HEK293 (cell line): ENCODE results near the gene GPR161.

Experiments
- HOXA7 ChIP-seq: sonication (generic); formaldehyde crosslinking; IDR thresholded peaks from 2 replicates; pipeline ENCODE4 v1.8.1; 2022; ENCODE audit warnings: missing genetic modification reagents, borderline replicate concordance
- KLF8 ChIP-seq: fragments of 450-650 bp; formaldehyde crosslinking; IDR thresholded peaks from 2 replicates; pipeline ENCODE4 v1.5.1; 2016; ENCODE audit warnings: missing biosample characterization, missing genetic modification characterization
- ZFP3 ChIP-seq: fragments of 450-650 bp; formaldehyde crosslinking; IDR thresholded peaks from 2 replicates; pipeline ENCODE4 v1.5.1; 2016; ENCODE audit warnings: low read depth, missing biosample characterization, missing genetic modification characterization
- ZNF473 ChIP-seq: fragments of 450-650 bp; formaldehyde crosslinking; IDR thresholded peaks from 2 replicates; pipeline ENCODE4 v1.5.1; 2017; ENCODE audit warnings: missing biosample characterization, missing genetic modification characterization
- ZNF785 ChIP-seq: fragments of 450-650 bp; formaldehyde crosslinking; IDR thresholded peaks from 2 replicates; pipeline ENCODE4 v1.5.1; 2016; ENCODE audit warnings: missing biosample characterization, missing genetic modification characterization
- ZNF830 ChIP-seq: fragments of 450-650 bp; IDR thresholded peaks from 2 replicates; pipeline ENCODE4 v1.5.0; 2018; ENCODE audit warnings: missing biosample characterization, missing genetic modification characterization, low read depth, mild to moderate bottlenecking, moderate library complexity
- ZSCAN16 ChIP-seq: fragments of 450-650 bp; formaldehyde crosslinking; IDR thresholded peaks from 2 replicates; pipeline ENCODE4 v1.5.1; 2016; ENCODE audit warnings: missing biosample characterization, missing genetic modification characterization
- TF ChIP-seq, protein P1 (sequence below): fragments of 450-650 bp; formaldehyde crosslinking; IDR thresholded peaks from 2 replicates; pipeline ENCODE4 v1.5.1; 2016; ENCODE audit warnings: missing biosample characterization, missing genetic modification characterization
- TF ChIP-seq, protein P2 (sequence below): fragments of 450-650 bp; formaldehyde crosslinking; IDR thresholded peaks from 2 replicates; pipeline ENCODE4 v1.5.1; 2016; ENCODE audit warnings: missing biosample characterization, missing genetic modification characterization, borderline replicate concordance

DNA sequence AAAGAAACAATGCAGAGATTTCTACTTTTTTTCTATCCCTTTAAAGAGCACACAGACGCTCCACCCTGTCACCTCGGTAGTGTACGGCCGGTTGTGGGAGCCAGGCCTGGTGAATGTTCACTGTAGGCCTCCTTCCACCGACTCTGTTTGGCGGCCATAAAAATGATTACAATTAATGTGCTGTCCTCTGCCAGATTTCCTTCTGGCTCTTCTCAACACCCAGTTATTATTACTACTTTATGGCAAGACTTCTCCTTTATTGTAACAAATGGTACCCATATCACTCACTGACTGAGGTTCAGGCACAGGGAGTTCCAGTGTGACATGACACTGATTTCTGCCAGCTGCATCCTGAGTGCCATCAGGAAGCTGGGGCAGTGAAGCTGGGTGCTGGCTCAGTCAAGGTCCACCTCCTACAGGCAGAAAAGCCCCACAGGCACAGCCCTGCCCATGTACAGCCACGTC, 37.4 kb downstream of the GPR161 start:
- TF ChIP-seq, protein P1, sequence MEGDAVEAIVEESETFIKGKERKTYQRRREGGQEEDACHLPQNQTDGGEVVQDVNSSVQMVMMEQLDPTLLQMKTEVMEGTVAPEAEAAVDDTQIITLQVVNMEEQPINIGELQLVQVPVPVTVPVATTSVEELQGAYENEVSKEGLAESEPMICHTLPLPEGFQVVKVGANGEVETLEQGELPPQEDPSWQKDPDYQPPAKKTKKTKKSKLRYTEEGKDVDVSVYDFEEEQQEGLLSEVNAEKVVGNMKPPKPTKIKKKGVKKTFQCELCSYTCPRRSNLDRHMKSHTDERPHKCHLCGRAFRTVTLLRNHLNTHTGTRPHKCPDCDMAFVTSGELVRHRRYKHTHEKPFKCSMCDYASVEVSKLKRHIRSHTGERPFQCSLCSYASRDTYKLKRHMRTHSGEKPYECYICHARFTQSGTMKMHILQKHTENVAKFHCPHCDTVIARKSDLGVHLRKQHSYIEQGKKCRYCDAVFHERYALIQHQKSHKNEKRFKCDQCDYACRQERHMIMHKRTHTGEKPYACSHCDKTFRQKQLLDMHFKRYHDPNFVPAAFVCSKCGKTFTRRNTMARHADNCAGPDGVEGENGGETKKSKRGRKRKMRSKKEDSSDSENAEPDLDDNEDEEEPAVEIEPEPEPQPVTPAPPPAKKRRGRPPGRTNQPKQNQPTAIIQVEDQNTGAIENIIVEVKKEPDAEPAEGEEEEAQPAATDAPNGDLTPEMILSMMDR (tag by site-specific recombination) = no peak
- no peak for TF ChIP-seq HOXA7
- no peak for TF ChIP-seq ZSCAN16 (tag by site-specific recombination)
- no peak for TF ChIP-seq ZNF785 (tag by site-specific recombination)
- no peak for TF ChIP-seq KLF8 (tag by site-specific recombination)
- TF ChIP-seq, protein P2, sequence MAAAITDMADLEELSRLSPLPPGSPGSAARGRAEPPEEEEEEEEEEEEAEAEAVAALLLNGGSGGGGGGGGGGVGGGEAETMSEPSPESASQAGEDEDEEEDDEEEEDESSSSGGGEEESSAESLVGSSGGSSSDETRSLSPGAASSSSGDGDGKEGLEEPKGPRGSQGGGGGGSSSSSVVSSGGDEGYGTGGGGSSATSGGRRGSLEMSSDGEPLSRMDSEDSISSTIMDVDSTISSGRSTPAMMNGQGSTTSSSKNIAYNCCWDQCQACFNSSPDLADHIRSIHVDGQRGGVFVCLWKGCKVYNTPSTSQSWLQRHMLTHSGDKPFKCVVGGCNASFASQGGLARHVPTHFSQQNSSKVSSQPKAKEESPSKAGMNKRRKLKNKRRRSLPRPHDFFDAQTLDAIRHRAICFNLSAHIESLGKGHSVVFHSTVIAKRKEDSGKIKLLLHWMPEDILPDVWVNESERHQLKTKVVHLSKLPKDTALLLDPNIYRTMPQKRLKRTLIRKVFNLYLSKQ (tag by site-specific recombination) = no peak
- TF ChIP-seq ZNF830 = no peak
- TF ChIP-seq ZNF473 = no peak
- TF ChIP-seq ZFP3 = no peak
